ENCODE data around the gene MYO9A.

MYO9A gene

DNA sequence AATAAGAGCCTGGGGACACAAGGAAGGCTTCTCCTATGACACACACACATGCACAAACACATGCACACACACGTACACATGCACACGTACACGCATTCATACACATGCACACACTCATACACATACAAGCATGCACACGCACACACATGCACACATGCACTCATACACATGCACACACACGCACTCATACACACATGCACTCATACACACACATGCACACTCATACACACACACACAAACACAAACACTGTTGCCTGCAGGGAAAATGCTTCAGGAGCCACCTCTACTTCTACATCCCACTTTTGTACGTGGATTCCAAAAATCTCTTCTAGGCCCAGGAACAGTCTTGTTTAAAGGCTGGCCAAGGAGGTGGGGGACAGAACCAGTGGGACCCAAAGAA is 328.3 kb downstream of the MYO9A start:
- Histone ChIP-seq H3K27me3 (ENCODE audit: insufficient read depth, insufficient read length) (no peaks in the 10 kb centered on the region), H3K4me3 (ENCODE audit: insufficient read length, low read depth) (no peak overlapping the region), H3K36me3 (ENCODE audit: insufficient read depth, insufficient read length, low read length) (no peaks in the 10 kb centered on the region), H3K9ac (ENCODE audit: insufficient read length, low read depth) (no peak overlapping the region), H3K9me3 (ENCODE audit: insufficient read depth, low read length) (no peaks in the 10 kb centered on the region), H3K4me1 (ENCODE audit: insufficient read depth, insufficient read length) (no peaks in the 10 kb centered on the region)
- no peak for DNase-seq (ENCODE audit: low read depth, low spot score)
- TF ChIP-seq ZNF274 (IDR thresholded peaks at IDR 0.05; ENCODE audit: low read depth, low read length) (no peak), YY1 (IDR thresholded peaks at IDR 0.05; ENCODE audit: insufficient read depth, insufficient read length) (no peak), SUZ12 (IDR thresholded peaks at IDR 0.05; ENCODE audit: extremely low read depth, insufficient read depth, insufficient read length) (no peak)

DNA sequence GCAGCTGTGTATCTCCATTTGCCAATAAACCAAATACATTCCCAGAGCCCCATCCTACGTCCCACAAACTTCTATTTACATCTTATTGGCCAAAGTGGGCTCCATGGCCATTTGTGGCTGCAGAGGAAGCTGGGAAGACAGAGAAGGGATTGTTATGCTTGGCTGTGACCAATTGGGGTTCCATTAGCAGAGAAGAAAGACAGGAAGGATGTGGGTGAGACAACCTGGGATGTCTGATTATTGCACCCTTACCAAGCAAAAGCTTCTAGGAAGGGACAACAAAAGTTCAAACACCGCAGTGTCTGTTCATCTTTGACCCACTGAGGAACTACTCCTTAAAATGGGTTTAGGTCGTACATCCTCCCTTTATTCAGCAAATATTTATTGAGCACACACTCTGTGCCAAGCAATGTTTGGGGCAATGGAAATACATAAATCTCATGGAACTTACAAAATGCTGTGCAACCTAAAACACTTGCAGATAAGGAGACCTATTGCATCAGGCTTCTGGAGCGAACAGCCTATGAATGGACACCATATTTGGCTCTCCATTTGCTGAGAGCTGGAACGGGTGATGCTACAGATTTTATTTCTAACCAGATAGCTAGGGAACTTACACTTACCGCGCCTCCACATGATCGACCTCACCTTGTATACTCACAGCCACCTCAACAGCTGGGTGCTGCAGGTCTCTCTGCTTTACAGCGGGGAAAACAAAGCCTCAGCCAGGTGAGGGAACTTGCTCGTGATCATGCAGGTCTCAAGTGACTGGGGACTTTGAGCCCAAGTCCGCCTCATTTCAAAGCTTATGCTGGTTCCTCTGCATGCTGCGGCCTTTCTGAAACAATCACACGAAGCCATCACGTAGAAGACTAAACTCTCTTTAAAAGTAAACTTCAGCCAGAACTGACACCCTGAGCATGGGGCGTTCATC is 329.0 kb downstream of the MYO9A start:
- H3K36me3 ChIP-seq (ENCODE audit: insufficient read depth, insufficient read length, low read length), result no peaks in the 10 kb centered on the region
- H3K27me3 ChIP-seq (ENCODE audit: insufficient read depth, insufficient read length), result no peaks in the 10 kb centered on the region
- H3K4me3 ChIP-seq (ENCODE audit: insufficient read length, low read depth), result no peak overlapping the region
- H3K9me3 ChIP-seq (ENCODE audit: insufficient read depth, low read length), result no peaks in the 10 kb centered on the region
- no peaks in the 10 kb centered on the region for H3K4me1 ChIP-seq (ENCODE audit: insufficient read depth, insufficient read length)
- no peak for DNase-seq (ENCODE audit: low read depth, low spot score)
- no peak overlapping the region for H3K9ac ChIP-seq (ENCODE audit: insufficient read length, low read depth)
- TF ChIP-seq YY1 (IDR thresholded peaks at IDR 0.05; ENCODE audit: insufficient read depth, insufficient read length), result no peak
- no peak for TF ChIP-seq ZNF274 (IDR thresholded peaks at IDR 0.05; ENCODE audit: low read depth, low read length)
- no peak for TF ChIP-seq SUZ12 (IDR thresholded peaks at IDR 0.05; ENCODE audit: extremely low read depth, insufficient read depth, insufficient read length)

- Histone ChIP-seq H3K9me3 (ENCODE audit: insufficient read depth, low read length) (no peaks in the 10 kb centered on the region), H3K36me3 (ENCODE audit: insufficient read depth, insufficient read length, low read length) (no peaks in the 10 kb centered on the region), H3K4me3 (ENCODE audit: insufficient read length, low read depth) (no peak overlapping the region), H3K4me1 (ENCODE audit: insufficient read depth, insufficient read length) (no peaks in the 10 kb centered on the region), H3K27me3 (ENCODE audit: insufficient read depth, insufficient read length) (no peaks in the 10 kb centered on the region), H3K9ac (ENCODE audit: insufficient read length, low read depth) (no peak overlapping the region)
- no peak for DNase-seq (ENCODE audit: low read depth, low spot score)
- no peak for TF ChIP-seq ZNF274 (IDR thresholded peaks at IDR 0.05; ENCODE audit: low read depth, low read length)
- TF ChIP-seq YY1 (IDR thresholded peaks at IDR 0.05; ENCODE audit: insufficient read depth, insufficient read length), result no peak
- no peak for TF ChIP-seq SUZ12 (IDR thresholded peaks at IDR 0.05; ENCODE audit: extremely low read depth, insufficient read depth, insufficient read length)
Observed at GRCh38 chr15:71786673-71787072, 331.3 kb downstream of the MYO9A start.

DNA sequence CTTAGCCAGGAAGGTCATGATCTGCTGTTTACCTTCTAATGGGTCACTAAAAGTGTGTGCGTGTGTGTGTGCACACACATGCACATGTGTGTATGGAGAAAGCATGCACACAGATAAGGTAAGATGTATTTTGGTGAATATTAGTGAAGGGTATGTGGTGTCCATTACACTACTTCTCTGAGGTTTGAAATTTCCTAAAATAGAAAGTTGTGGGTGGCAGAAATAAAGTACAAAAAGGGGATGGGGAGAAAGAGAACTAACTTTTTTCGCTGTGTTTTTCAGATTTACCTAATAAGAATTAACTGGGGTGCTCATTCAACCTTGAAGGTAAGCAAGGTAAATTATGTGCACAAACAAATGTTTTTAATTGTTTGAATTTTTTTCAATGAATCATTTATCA is 332.0 kb downstream of the MYO9A start:
- Histone ChIP-seq H3K9me3 (ENCODE audit: insufficient read depth, low read length) (no peaks in the 10 kb centered on the region), H3K9ac (ENCODE audit: insufficient read length, low read depth) (no peak overlapping the region), H3K4me3 (ENCODE audit: insufficient read length, low read depth) (no peak overlapping the region), H3K36me3 (ENCODE audit: insufficient read depth, insufficient read length, low read length) (no peaks in the 10 kb centered on the region), H3K4me1 (ENCODE audit: insufficient read depth, insufficient read length) (no peaks in the 10 kb centered on the region), H3K27me3 (ENCODE audit: insufficient read depth, insufficient read length) (no peaks in the 10 kb centered on the region)
- TF ChIP-seq ZNF274 (IDR thresholded peaks at IDR 0.05; ENCODE audit: low read depth, low read length), result no peak
- DNase-seq (ENCODE audit: low read depth, low spot score), result no peak

DNA sequence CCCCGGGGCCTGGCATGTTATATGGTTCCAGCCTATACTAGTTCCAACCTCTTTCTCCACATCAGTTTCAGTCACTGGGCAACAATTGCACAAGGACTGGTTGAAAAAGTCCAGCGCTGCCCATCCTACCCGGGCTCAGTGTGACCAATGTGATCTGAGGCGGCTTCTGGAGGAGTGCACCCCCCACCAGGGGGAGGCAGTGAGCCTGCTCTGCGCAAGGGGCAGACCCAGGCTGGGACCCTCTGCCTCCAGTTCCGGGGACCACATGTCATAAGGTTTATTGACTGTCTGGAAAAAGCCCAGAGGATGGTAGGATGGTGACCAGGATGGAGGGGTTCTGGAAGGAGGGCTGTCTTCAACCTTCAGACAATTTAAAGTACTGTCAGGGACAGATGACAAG is 333.2 kb downstream of the MYO9A start:
- Histone ChIP-seq H3K36me3 (ENCODE audit: insufficient read depth, insufficient read length, low read length) (no peaks in the 10 kb centered on the region), H3K9me3 (ENCODE audit: insufficient read depth, low read length) (no peaks in the 10 kb centered on the region), H3K4me3 (ENCODE audit: insufficient read length, low read depth) (no peak overlapping the region), H3K9ac (ENCODE audit: insufficient read length, low read depth) (no peak overlapping the region), H3K27me3 (ENCODE audit: insufficient read depth, insufficient read length) (no peaks in the 10 kb centered on the region), H3K4me1 (ENCODE audit: insufficient read depth, insufficient read length) (no peaks in the 10 kb centered on the region)
- no peak for DNase-seq (ENCODE audit: low read depth, low spot score)
- TF ChIP-seq YY1 (IDR thresholded peaks at IDR 0.05; ENCODE audit: insufficient read depth, insufficient read length), result no peak
- no peak for TF ChIP-seq ZNF274 (IDR thresholded peaks at IDR 0.05; ENCODE audit: low read depth, low read length)
- TF ChIP-seq SUZ12 (IDR thresholded peaks at IDR 0.05; ENCODE audit: extremely low read depth, insufficient read depth, insufficient read length), result no peak

DNA sequence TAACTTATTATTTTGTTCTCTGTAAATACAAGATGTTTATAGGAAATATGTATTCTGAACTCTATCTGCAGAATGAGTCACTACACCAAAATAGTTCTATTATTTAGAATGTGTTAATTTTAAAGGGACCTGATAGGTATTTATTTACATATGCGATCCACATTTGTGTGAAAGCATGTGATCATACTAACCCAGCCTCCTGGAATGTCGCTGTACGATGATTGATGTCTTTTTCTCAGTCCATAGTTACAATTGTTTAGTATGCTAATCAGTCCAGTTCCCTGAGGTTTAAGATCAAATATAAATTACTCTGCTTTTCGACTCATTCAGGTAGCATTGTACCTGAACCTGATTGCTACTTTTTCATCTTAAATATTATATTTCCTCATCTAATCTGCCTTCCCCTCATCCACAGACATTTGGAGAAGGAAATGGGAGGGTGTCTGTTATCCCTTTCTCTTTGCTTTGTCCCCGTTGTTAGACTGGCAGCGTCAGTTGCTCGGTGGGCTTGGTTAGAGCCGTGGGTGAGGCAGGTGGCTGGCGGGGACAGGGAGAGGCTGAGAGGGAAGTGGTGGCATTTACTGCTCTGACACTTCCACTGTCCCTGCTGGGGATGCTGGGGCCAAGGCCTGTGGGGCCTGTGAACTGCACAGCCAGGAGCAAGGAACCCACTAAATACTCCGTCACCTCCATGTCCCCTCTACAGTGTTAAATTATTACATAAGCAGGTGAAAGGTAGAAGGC is 335.4 kb downstream of the MYO9A start:
- H3K9me3 ChIP-seq (ENCODE audit: insufficient read depth, low read length), result no peaks in the 10 kb centered on the region
- no peak for TF ChIP-seq SUZ12 (IDR thresholded peaks at IDR 0.05; ENCODE audit: extremely low read depth, insufficient read depth, insufficient read length)
- TF ChIP-seq ZNF274 (IDR thresholded peaks at IDR 0.05; ENCODE audit: low read depth, low read length), result no peak
- TF ChIP-seq YY1 (IDR thresholded peaks at IDR 0.05; ENCODE audit: insufficient read depth, insufficient read length), result no peak
- H3K9ac ChIP-seq (ENCODE audit: insufficient read length, low read depth), result no peak overlapping the region
- no peak overlapping the region for H3K4me3 ChIP-seq (ENCODE audit: insufficient read length, low read depth)
- DNase-seq (ENCODE audit: low read depth, low spot score), result no peak
- H3K4me1 ChIP-seq (ENCODE audit: insufficient read depth, insufficient read length), result no peaks in the 10 kb centered on the region
- H3K36me3 ChIP-seq (ENCODE audit: insufficient read depth, insufficient read length, low read length), result no peaks in the 10 kb centered on the region
- no peaks in the 10 kb centered on the region for H3K27me3 ChIP-seq (ENCODE audit: insufficient read depth, insufficient read length)

DNA sequence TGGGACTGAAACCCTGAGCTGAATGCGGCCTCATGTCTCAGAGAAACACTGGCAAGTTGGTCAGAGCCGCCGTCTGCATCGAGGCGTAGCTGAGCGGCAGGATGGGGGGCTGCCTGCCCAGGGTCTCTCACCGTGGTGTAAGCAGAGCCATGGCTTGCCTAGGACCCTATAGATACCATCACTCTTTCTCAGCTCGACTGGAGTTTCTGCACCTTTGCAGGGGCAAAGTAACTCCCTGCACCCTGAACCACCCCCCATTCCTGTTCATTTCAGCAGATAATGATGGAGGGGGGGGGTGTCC is 336.0 kb downstream of the MYO9A start:
- TF ChIP-seq SUZ12 (IDR thresholded peaks at IDR 0.05; ENCODE audit: extremely low read depth, insufficient read depth, insufficient read length), result no peak
- no peak for TF ChIP-seq ZNF274 (IDR thresholded peaks at IDR 0.05; ENCODE audit: low read depth, low read length)
- TF ChIP-seq YY1 (IDR thresholded peaks at IDR 0.05; ENCODE audit: insufficient read depth, insufficient read length), result no peak

More for the DNA sequence above, 336.0 kb downstream of the MYO9A start:
- H3K9me3 ChIP-seq (ENCODE audit: insufficient read depth, low read length), result no peaks in the 10 kb centered on the region
- no peaks in the 10 kb centered on the region for H3K36me3 ChIP-seq (ENCODE audit: insufficient read depth, insufficient read length, low read length)
- no peak overlapping the region for H3K4me3 ChIP-seq (ENCODE audit: insufficient read length, low read depth)
- no peak for DNase-seq (ENCODE audit: low read depth, low spot score)
- H3K4me1 ChIP-seq (ENCODE audit: insufficient read depth, insufficient read length), result no peaks in the 10 kb centered on the region
- H3K27me3 ChIP-seq (ENCODE audit: insufficient read depth, insufficient read length), result no peaks in the 10 kb centered on the region
- no peak overlapping the region for H3K9ac ChIP-seq (ENCODE audit: insufficient read length, low read depth)

All from NT2/D1 (cell line).